ENCODE measurements around the gene SDR9C7.
"Not testable (repeated sequence)": the region's sequence is repeated elsewhere in the genome, so short reads cannot be mapped to it uniquely, and the experiment has no call there.

SDR9C7 gene

DNA sequence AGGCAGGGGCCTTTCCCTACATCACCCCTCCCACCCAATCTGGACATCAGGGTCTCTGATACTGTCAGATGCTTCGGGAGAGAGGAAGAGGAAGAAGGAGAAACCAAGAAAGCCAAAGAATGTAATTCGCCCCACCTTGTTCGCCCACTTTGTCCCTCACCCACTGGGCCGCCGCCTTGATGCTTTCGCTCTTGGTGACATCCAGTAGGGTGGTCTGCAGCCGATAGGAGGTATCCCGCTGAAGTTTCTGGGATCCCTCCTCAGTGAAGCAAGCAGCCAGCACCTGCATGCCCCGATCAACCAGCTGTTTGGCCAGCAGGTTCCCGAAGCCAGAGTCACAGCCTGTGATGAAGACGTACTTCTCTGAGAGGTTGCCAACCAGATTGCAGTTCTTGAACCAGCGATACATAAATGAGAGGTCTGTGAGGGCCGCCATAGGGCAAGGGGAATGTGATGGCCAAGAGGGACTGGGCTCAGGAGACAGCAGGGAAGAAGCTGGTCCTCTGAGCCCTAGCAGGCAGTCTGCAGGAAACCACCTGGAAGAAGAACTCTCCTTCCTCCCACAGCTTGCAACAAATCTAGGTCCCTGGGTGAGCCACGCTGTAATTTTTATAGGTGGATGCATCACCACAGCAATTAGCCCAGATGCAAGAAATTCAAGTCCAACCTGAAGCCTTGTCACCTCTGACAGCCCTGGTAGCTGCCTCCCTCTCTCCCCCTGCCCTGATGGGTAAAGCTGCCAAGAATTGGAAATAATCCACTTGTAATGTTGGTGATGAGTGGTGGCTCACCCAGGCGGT is at the start of gene SDR9C7:
Gene SDR9C7 (minus strand): TSS at position 583 of the 800 bp plus-strand sequence. CDS start 147 bp downstream, at position 436.
- no peak for FAIRE-seq
- no peak for DNase-seq (ENCODE audit: insufficient read length, low spot score)

DNA sequence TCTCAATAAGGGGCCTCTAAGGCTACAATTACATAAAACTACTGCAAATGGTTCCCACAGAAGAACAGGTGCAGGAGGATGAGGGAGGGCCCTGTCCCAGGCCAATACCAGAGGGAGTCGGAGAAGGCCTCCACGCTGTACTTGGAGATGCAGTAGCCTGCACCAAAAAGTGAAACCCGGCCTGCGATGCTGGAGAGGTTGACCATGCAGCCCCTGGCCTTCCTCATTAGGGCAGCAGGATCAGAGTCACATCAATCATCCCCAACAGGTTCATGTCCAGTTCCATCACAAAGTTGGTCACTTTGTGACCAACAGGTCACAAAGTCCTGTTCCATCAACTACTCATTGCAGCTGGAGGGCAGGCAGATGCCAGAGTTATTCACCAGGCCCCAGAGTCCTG is 49.2 kb upstream of the SDR9C7 start:
- FAIRE-seq, result no peak

DNA sequence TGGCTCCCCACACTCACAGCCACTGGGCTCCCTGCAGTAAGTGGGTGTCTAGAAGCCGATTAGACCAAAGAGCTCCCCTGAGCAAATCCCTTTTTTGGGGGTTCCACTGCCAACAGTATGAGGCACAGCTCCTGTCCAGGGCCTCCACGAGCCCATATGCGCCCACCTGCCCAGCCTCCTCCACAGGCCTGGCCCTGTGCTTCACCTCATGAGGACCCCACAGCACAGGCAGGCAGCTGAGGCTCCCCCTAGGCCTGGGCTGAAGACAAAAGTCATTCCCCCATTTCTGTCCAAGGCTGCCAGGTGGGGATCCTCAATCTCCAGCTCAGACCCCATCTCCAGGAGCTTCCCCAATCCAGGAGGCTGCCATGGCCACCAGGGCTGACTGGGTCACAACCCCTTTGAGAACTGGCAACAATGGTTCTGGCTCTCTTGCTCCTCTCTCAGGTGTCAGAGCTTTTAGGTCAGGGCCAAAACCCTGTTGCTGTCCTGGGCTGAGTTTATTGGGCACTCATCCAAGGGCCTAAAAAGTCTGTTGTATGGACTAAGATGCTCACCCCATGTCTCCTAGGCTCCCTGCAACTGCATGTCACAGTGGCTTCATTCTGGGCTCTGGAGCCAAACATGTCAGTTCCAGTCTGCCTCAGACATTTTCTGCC is 48.5 kb upstream of the SDR9C7 start:
- not testable (repeated sequence) for FAIRE-seq; DNase-seq (ENCODE audit: insufficient read length, low spot score)

More for the DNA sequence above, 49.2 kb upstream of the SDR9C7 start:
- DNase-seq (ENCODE audit: insufficient read length, low spot score), result no peak

DNA sequence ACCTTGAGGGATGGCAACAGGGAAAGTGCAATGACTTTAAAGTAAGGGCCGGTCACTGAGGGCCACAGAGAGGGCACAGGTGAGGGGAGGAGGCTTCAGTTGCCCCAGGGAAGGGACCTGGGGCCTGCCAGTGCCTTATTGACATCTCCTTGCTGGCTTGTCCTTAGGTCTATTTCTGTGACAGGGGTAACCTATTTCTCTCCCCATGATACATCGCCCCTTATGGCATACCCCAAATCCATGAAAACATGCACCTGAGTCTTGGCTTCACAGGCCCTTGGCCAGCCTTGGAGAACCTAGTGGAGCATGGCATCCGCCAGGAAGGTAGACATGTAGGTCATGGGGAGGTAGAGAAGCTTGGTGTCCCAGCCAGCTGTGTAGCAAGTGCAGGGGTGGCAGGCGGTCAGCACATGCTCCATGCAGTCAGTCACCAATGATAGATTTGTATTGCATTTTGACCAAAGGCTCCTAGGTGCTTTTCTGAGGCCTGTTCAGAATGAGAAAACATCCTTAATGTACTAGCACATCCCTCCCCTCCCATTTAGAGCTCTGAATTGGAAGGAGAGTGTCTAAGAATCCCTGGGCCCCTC is 46.8 kb upstream of the SDR9C7 start:
- FAIRE-seq (no peak), DNase-seq (ENCODE audit: insufficient read length, low spot score) (no peak)

DNA sequence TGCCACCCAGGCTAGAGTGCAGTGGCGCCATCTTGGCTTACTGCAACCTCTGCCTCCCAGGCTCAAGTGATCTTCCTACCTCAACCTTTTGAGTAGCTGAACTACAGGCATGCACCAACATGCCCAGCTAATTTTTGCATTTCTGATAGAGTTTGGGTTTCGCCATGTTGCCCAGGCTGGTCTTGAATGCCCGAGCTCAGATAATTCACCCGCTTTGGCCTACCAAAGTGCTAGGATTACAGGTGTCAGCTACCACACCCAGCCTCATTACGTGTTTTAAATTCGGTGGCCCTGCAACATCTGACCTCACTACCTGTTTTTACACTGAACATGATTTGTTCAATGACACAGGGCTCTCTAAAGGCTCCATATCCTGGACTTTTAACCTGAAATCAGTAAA is 46.1 kb upstream of the SDR9C7 start:
- FAIRE-seq, result no peak
- no peak for DNase-seq (ENCODE audit: insufficient read length, low spot score)

DNA sequence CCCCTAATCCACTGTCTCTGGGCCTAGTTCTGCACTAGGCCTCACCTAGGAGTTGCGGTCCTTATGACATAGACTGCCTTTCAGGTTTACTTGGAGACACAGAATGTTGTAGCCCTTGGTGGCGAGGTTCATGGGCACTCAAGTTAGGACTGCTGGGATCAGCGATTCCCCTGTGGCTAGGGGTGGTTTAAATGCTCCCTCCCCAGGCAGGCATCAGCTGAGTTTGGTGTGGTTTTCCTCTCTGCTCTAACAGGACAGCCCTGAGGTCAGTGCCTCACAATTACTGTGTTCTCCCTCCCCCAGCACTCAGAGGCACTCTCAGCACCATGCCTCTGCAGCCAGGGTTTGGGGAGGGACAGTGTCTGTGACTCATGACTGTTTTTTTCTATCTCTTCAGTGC is 45.4 kb upstream of the SDR9C7 start:
- FAIRE-seq (no peak), DNase-seq (ENCODE audit: insufficient read length, low spot score) (no peak)

DNA sequence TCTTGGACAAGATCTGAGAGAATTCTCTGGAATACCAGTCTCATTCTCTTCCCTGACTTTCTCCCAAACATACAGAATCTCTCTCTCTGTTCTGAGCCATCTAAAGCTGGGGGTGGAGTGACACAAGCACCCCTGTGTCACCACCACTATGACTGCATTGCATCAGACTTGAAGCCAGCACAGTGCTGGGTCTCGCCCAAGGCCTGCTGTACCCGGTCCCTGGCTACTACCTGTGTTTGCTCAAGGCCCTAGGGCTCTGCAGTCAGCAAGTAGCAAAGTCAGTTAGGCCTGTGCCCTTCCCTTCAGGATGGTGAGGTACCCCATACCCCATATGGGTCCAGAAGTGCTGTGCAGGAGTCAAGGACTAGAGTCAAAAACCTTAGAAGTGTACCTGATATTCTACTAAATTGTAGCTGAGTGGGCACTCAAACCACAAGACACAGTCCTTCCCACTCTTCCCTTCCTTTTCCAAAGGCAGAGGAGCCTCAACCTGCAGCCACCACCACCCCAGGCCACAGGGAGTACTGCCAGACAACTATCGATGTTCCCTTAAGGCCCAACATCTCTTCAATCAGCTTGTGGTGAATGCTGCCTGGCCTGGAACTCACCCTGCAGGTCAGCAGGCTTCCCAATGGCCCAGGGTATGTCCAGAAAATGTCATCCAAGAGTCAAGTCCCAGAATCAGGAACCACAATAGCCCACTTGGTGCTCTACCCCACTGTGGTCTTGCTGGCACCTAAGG is 44.4 kb upstream of the SDR9C7 start:
- no peak for DNase-seq (ENCODE audit: insufficient read length, low spot score)
- FAIRE-seq, result no peak

DNA sequence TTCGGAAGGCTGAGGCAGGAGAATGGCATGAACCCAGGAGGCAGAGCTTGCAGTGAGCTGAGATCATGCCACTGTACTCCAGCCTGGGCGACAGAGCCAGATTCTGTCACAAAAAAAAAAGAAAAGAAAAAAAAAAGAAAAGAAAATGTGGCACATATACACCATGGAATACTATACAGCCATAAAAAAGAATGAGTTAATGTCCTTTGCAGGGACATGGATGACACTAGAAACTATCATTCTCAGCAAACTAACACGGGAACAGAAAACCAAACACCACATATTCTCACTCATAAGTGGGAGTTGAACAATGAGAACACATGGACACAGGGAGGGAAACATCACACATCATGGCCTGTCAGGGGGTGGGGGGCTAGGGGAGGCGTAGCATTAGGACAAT is 43.2 kb upstream of the SDR9C7 start:
- not testable (repeated sequence) for DNase-seq (ENCODE audit: insufficient read length, low spot score); FAIRE-seq

DNA sequence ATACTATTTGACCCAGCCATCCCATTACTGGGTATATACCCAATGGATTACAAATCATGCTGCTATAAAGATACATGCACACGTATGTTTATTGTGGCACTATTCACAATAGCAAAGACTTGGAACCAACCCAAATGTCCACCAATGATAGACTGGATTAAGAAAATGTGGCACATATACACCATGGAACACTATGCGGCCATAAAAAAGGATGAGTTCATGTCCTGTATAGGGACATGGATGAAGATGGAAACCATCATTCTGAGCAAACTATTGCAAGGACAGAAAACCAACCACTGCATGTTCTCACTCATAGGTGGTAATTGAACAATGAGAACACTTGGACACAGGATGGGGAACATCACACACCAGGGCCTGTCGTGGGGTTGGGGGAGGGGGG is 40.0 kb upstream of the SDR9C7 start:
- FAIRE-seq; DNase-seq (ENCODE audit: insufficient read length, low spot score): not testable (repeated sequence)

DNA sequence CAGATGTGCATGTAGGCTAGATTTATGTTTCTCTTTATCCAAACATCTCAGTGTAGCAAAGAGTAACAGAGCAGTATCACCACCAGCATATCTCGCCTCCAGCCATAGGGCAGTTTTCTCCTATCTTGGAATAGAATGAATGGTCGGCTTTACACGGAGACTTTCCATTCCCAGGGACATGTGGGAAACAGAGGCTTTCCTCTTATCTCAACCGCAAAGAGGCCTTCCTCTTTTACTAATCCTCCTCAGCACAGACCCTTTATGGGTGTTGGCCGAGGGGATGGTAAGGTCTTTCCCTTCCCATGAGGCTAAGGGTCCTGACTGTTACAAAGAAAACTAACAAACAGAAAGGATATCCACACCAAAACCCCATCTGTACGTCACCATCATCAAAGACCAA is 34.7 kb upstream of the SDR9C7 start:
- DNase-seq (ENCODE audit: insufficient read length, low spot score); FAIRE-seq: not testable (repeated sequence)

DNA sequence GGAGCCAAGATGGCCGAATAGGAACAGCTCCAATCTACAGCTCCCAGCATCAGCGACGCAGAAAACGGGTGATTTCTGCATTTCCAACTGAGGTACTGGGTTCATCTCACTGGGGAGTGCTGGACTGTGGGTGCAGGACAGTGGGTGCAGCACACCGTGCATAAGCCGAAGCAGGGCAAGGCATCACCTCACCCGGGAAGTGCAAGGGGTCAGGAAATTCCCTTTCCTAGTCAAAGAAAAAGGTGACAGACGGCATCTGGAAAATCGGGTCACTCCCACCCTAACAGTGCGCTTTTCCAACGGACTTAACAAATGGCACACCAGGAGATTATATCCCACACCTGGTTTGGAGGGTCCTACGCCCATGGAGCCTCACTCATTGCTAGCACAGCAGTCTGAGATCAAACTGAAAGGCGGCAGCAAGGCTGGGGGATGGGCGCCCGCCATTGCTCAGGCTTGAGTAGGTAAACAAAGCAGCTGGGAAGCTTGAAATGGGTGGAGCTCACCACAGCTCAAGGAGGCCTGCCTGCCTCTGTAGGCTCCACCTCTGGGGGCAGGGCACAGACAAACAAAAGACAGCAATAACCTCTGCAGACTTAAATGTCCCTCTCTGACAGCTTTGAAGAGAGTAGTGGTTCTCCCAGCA is 31.9 kb upstream of the SDR9C7 start:
- DNase-seq (ENCODE audit: insufficient read length, low spot score); FAIRE-seq: not testable (repeated sequence)

DNA sequence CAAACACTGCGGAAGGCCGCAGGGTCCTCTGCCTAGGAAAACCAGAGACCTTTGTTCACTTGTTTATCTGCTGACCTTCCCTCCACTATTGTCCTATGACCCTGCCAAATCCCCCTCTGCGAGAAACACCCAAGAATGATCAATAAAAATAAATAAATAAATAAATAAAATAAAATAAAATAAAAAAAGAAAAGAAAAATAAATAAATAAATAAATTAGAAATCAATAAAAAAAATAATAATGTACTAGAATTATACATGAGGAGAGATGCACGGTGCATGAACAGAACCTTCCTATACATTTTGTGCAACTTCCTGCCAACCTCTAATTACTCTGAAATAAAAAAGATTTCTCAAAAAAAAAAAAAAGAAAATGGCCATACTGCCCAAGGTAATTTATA is 30.9 kb upstream of the SDR9C7 start:
- FAIRE-seq; DNase-seq (ENCODE audit: insufficient read length, low spot score): not testable (repeated sequence)

DNA sequence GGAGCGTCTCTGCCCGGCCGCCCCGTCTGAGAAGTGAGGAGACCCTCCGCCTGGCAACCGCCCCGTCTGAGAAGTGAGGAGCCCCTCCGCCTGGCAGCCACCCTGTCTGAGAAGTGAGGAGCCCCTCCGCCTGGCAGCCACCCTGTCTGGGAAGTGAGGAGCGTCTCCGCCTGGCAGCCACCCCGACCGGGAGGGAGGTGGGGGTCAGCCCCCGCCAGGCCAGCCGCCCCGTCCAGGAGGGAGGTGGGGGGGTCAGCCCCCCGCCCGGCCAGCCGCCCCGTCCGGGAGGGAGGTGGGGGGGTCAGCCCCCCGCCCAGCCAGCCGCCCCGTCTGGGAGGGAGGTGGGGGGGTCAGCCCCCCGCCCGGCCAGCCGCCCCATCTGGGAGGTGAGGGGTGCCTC is 29.3 kb upstream of the SDR9C7 start:
- FAIRE-seq; DNase-seq (ENCODE audit: insufficient read length, low spot score): not testable (repeated sequence)

DNA sequence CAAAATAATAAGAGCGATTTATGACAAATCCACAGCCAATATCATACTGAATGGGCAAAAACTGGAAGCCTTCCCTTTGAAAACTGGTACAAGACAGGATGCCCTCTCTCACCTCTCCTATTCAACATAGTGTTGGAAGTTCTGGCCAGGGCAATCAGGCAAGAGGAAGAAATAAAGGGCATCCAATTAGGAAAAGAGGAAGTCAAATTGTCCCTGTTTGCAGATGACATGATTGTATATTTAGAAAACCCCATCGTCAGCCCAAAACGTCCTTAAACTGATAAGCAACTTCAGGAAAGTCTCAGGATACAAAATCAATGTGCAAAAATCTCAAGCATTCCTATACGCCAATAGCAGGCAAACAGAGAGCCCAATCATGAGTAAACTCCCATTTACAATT is 28.0 kb upstream of the SDR9C7 start:
- FAIRE-seq; DNase-seq (ENCODE audit: insufficient read length, low spot score): not testable (repeated sequence)

DNA sequence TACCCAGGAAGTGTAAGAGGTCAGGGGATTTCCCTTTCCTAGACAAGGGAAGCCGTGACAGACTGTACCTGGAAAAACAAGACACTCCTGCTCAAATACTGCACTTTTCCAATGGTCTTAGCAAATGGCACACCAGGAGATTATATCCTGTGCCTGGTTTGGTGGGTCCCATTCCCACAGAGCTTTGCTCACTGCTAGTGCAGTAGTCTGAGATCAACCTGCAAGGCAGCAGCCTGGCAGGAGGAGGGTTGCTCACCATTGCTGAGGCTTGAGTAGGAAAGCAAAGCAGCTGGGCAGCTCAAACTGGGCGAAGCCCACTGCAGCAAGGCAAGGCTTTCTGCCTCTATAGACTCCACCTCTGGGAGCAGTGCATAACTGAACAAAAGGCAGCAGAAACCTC is 24.2 kb upstream of the SDR9C7 start:
- FAIRE-seq (no peak), DNase-seq (ENCODE audit: insufficient read length, low spot score) (no peak)

DNA sequence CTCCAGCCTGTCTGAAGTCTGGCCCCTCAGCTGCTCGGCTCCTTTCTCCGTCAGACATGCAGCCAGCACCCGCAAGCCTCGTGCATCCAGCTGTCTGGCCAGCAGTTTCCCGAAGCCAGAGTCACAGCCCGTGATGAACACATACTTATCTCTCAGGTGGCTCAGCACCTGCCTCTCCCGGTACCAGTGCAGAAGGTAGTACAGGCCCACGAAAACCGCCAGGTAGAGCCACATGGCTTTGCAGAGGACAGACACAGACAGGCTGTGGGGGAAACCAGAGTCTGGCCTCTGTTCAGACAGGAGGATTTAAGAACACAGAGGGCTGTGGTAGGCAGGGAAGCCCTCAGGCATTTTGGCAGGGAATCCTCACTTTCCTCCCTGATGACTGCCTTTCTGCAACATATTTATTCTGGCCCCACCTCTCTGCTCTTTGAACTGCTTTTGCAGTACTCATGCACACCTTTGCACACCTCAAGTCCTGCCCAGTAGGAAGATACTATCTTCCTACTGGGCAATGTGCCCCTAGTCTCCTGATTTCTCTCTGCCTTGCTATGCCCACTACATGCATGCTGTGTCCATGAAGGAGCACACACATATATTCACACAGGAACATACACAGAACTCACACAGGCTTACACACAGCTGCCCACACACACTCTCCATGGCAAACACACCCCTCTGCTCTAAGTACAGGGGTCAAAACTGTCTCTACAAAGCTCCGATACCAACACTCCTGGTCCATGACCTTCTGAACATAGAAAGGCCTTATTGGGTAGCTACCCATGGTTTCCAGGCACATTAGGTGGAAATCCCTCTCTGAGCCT is 23.2 kb upstream of the SDR9C7 start, which contains the start of gene RDH16:
Gene RDH16 (minus strand): TSS at position 380 of the 824 bp plus-strand sequence. CDS start 146 bp downstream, at position 234.
- FAIRE-seq (no peak), DNase-seq (ENCODE audit: insufficient read length, low spot score) (no peak)

DNA sequence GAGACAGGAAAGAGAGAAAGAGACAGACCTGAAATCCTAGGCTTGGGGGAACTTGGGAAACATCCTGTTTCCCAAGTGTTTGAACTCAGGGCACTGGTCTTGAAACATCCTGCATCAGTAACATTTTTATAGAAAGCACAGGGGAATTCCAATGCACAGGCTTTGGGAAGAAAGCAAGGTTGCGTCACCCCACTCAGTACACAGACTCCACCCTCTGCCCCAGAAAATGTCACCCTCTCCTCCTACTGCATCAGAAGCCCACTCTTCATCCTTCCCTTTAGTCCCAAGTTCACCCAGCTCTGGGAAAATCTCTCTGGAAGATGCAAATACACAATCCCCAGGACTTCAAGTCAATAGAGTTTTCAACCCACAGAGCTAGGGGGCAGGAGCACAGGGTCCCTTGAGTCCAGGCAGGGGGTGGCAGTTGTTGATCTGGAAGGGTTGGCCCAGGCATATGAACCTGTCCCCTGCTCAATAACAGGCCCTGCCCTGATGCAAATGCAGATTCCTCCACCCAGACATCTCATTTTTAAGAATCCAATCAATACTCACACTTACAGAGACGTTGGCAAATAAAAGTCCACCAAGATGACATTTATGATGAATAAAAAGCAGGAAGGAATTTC is 21.5 kb upstream of the SDR9C7 start:
- DNase-seq (ENCODE audit: insufficient read length, low spot score) (no peak), FAIRE-seq (no peak)

DNA sequence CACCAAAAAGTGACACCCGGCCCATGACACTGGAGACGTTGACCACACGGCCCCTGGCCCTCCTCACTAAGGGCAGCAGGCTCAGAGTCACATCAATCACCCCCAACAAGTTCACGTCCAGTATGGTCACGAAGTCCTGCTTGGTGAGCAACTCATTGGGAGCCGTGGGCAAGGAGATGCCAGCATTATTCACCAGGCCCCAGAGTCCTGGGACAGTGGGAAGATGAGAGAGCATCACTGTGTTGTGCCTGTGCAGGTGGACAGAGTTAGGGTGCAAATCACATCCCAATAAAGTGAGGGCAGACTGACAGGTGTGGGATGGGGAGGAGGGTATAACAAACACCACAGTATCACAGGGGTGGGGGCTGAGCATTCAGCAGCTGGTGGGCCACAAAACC is 20.7 kb upstream of the SDR9C7 start:
- DNase-seq (ENCODE audit: insufficient read length, low spot score), result no peak
- no peak for FAIRE-seq

Measured in GM19239 (cell line).